ENCODE measurements around the gene SPAG9. TPM values are rescaled to one million over a fixed set of nuclear protein-coding genes. Genes with fewer than 3 reads are reported as not detected.
A peak's percentile ranks its signal among the peaks of the same experiment; 100 is the strongest.

Gene SPAG9
- total and polyA plus RNA-seq, 2 of the 8 experiments (the other 6 are each of a cell fraction or from before 2014, with no cell fraction given) = 9.8 to 63.8 TPM

DNA sequence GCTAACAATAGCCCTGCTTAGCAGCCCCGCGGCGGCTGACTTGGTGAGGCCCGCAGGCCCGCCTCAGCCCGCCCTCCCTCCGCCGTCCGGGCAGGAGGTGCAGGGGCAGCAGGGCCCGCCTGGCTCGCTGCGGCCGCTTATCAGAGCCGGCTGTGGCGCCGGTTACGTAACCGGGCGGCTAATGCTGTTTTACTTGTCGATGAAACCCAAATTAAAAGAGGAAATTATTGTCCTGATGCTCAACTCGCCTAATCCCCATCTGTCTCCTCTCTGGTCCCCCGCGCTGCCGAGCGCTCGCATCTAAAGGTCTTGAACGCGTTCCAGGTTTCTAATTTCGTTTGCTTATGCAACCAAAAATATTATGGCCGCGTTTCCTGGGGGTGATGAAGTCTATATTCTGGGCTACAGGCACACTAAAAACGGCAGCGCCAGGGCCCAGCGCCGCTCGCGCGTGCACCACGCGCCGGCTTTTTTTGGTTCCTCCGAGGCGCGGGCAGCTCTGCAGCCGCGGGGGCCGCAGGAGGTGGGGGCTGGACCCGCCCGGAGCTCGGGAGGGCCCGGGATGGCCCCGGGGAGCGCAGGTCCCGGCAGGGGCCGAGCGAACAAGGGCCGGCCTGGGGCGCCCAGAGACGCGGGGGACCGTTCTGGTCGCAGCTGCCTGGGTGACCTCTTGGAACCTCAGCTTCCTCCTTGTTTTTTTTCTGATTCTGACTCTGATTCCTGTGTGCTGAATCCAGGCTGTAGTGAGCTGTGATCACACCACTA is 189.3 kb downstream of the SPAG9 start (continued):
- TF ChIP-seq SIX5 (IDR thresholded peaks at IDR 0.05; ENCODE audit: low read depth, low read length) (no peak), EGR1 (IDR thresholded peaks at IDR 0.05; ENCODE audit: borderline replicate concordance, low read depth, low read length) (no peak), SP2 (IDR thresholded peaks at IDR 0.05; ENCODE audit: low read length) (no peak), CTBP2 (IDR thresholded peaks at IDR 0.05; ENCODE audit: borderline replicate concordance, insufficient read depth, insufficient read length, low read length) (no peak), SUZ12 (IDR thresholded peaks at IDR 0.05; ENCODE audit: low read length) (peak; percentile 40; the same call in 1 of the 2 replicates), SIRT6 (IDR thresholded peaks at IDR 0.05; ENCODE audit: low read length) (no peak), NANOG (IDR thresholded peaks at IDR 0.05; ENCODE audit: insufficient read depth, low read depth, low read length, poor library complexity, severe bottlenecking) (no peak), TCF12 (IDR thresholded peaks at IDR 0.05; ENCODE audit: low read depth, low read length) (no peak), ASH2L (IDR thresholded peaks at IDR 0.05; ENCODE audit: low read length) (peak; percentile 67), BRCA1 (IDR thresholded peaks at IDR 0.05; ENCODE audit: low read depth, low read length) (no peak), SRF (IDR thresholded peaks at IDR 0.05; ENCODE audit: low read depth, low read length) (no peak), FOSL1 (IDR thresholded peaks at IDR 0.05; ENCODE audit: insufficient read depth, low read depth, low read length) (no peak), RAD21 (IDR thresholded peaks at IDR 0.05 in 1 of 2, conservative IDR thresholded peaks at IDR 0.05 in 1 of 2; ENCODE audit: low read depth in 2 of 2, low read length in 2 of 2) (0 out of 4 replicates have a peak, but pooled peaks of 1 of the 2 experiments have one; percentile 2), KDM4A (IDR thresholded peaks at IDR 0.05; ENCODE audit: low read depth, low read length, severe bottlenecking) (peak; percentile 45), MAFK (IDR thresholded peaks at IDR 0.05; ENCODE audit: low read depth, low read length) (no peak), POU5F1 (IDR thresholded peaks at IDR 0.05; ENCODE audit: low read depth, low read length) (no peak), GTF2F1 (IDR thresholded peaks at IDR 0.05; ENCODE audit: borderline replicate concordance, low read depth, low read length) (no peak), TAF1 (IDR thresholded peaks at IDR 0.05; ENCODE audit: low read depth, low read length) (no peak), CBX5 (IDR thresholded peaks at IDR 0.05; ENCODE audit: low read depth, low read length) (no peak), SAP30 (IDR thresholded peaks at IDR 0.05; ENCODE audit: insufficient read depth, insufficient replicate concordance, low read length) (no peak), TEAD4 (IDR thresholded peaks at IDR 0.05; ENCODE audit: low read depth, low read length) (no peak), PHF8 (conservative IDR thresholded peaks at IDR 0.05; ENCODE audit: low read depth, low read length) (0 out of 2 replicates have a peak, but pooled peaks have one; percentile 46)
- TF ChIP-seq, protein P1, sequence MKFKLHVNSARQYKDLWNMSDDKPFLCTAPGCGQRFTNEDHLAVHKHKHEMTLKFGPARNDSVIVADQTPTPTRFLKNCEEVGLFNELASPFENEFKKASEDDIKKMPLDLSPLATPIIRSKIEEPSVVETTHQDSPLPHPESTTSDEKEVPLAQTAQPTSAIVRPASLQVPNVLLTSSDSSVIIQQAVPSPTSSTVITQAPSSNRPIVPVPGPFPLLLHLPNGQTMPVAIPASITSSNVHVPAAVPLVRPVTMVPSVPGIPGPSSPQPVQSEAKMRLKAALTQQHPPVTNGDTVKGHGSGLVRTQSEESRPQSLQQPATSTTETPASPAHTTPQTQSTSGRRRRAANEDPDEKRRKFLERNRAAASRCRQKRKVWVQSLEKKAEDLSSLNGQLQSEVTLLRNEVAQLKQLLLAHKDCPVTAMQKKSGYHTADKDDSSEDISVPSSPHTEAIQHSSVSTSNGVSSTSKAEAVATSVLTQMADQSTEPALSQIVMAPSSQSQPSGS (IDR thresholded peaks at IDR 0.05; ENCODE audit: low read length) = no peak

All from H1 (cell line).